Suprapubic skin (tissue), 4 donors: Measurements from ENCODE around the gene NFIA. TPM values are rescaled to one million over a fixed set of nuclear protein-coding genes. Genes with fewer than 3 reads are reported as not detected.

Source experiments
- DNase-seq, 2 donors: peaks; one replicate each; pipeline ENCODE4 v3.0.0-alpha.2; 2019; ENCODE audit warnings: low spot score in 2 of 2
- H3K27ac ChIP-seq: fragments of 200-600 bp; sonication (generic); one replicate; pipeline ENCODE4 v1.5.1; 2019
- H3K27me3 ChIP-seq: fragments of 200-600 bp; sonication (generic); one replicate; pipeline ENCODE4 v1.5.1; 2019
- H3K36me3 ChIP-seq: fragments of 200-600 bp; sonication (generic); one replicate; pipeline ENCODE4 v1.5.1; 2019
- H3K4me1 ChIP-seq: fragments of 200-600 bp; sonication (generic); one replicate; pipeline ENCODE4 v1.5.1; 2019
- H3K4me3 ChIP-seq: fragments of 200-600 bp; sonication (generic); one replicate; pipeline ENCODE4 v1.5.1; 2019; ENCODE audit warnings: mild to moderate bottlenecking
- H3K9me3 ChIP-seq: fragments of 200-600 bp; sonication (generic); one replicate; pipeline ENCODE4 v1.5.1; 2019
- CTCF ChIP-seq, 2 donors: fragments of 200-600 bp in 1 of 2; fragments of 450-650 bp in 1 of 2; sonication (generic) in 1 of 2; IDR thresholded peaks; one replicate each; pipeline ENCODE4 v1.5.1; 2016 to 2019; ENCODE audit warnings: antibody characterized with exemption in 2 of 2, mild to moderate bottlenecking in 1 of 2, moderate library complexity in 1 of 2
- EP300 ChIP-seq: sonication (generic); formaldehyde crosslinking; IDR thresholded peaks from one replicate; pipeline ENCODE4 v1.6.1; 2017; ENCODE audit warnings: antibody characterized with exemption
- POLR2A ChIP-seq, 2 donors: fragments of 450-650 bp; IDR thresholded peaks; one replicate each; pipeline ENCODE4 v1.6.1; 2017; ENCODE audit warnings: antibody characterized with exemption in 2 of 2, mild to moderate bottlenecking in 2 of 2, moderate library complexity in 2 of 2
- POLR2AphosphoS5 ChIP-seq, 3 donors: sonication (generic); formaldehyde crosslinking; IDR thresholded peaks; one replicate each; pipeline ENCODE4 v1.6.1; 2017; ENCODE audit warnings: antibody characterized with exemption in 3 of 3
- WGBS: methylation state at CpG from one replicate; pipeline ENCODE4 v1.1.5; 2018; 5-methylcytosine and 5-hydroxymethylcytosine counted together
- total RNA-seq, 4 donors: library from RNA; depleted of rRNA; stranded (reverse); fragments of >200 nt; gene quantifications; one replicate each; pipeline ENCODE4 v1.1.0, GENCODE V29; 2016

NFIA gene
- total RNA-seq, 4 donors from 2014 or later = 30.1 to 54.2 (median 48.2) TPM

- H3K36me3 ChIP-seq = peaks cover 8% of the 10 kb centered on the region
- no peak overlapping the region for H3K27ac ChIP-seq
These were observed 341.3 kb downstream of the NFIA start for GRCh38 chr1:61423643-61424042.

GRCh38 chr1:61424382-61424781, 342.0 kb downstream of the NFIA start:
- Histone ChIP-seq H3K4me1 (peaks cover 17% of the 10 kb centered on the region), H3K27ac (no peak overlapping the region), H3K36me3 (peaks cover 8% of the 10 kb centered on the region), H3K27me3 (no peaks in the 10 kb centered on the region), H3K4me3 (no peak overlapping the region), H3K9me3 (no peaks in the 10 kb centered on the region)
- TF ChIP-seq POLR2A (IDR thresholded peaks at IDR 0.05) = no peak
- TF ChIP-seq POLR2AphosphoS5 (IDR thresholded peaks at IDR 0.05) = no peak
- TF ChIP-seq CTCF (IDR thresholded peaks at IDR 0.05) = no peak
- no peak for TF ChIP-seq EP300
- WGBS = 74% methylated on average over 3 of the region's 3 CpGs
- no peak for DNase-seq

More at GRCh38 chr1:61423643-61424042, 341.3 kb downstream of the NFIA start:
- no peak overlapping the region for H3K4me3 ChIP-seq
- DNase-seq = no peak
- H3K9me3 ChIP-seq = no peaks in the 10 kb centered on the region
- peaks cover 17% of the 10 kb centered on the region for H3K4me1 ChIP-seq
- TF ChIP-seq CTCF (IDR thresholded peaks at IDR 0.05) (no peak), POLR2AphosphoS5 (IDR thresholded peaks at IDR 0.05) (no peak), EP300 (no peak), POLR2A (IDR thresholded peaks at IDR 0.05) (no peak)
- no peaks in the 10 kb centered on the region for H3K27me3 ChIP-seq

DNA sequence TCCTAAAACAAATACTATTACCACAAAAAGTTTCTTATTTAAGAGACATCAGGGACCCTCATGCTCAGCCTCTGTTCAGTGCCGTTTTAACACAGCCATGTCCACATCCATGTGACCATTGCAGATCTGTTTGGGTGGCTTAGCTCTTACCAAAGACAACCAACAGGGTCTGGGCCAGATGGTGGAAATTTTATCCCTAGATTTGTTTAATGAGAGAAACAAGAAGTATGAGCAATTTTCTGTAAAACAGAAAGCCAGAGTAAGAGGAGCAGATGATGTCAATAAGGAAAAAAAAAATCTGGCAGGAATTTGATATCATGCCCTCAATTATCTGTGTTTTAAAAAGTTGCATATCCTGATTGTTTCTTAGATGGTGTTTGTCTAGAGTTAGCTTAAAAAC, 342.7 kb downstream of the NFIA start:
- DNase-seq = no peak
- Histone ChIP-seq H3K9me3 (no peaks in the 10 kb centered on the region), H3K4me1 (peaks cover 17% of the 10 kb centered on the region), H3K4me3 (no peak overlapping the region), H3K27ac (no peak overlapping the region), H3K36me3 (peaks cover 8% of the 10 kb centered on the region), H3K27me3 (no peaks in the 10 kb centered on the region)
- 76% methylated on average over 1 of the region's 1 CpG for WGBS
- TF ChIP-seq POLR2AphosphoS5 (IDR thresholded peaks at IDR 0.05) (no peak), CTCF (IDR thresholded peaks at IDR 0.05) (no peak), POLR2A (IDR thresholded peaks at IDR 0.05) (no peak)

DNA sequence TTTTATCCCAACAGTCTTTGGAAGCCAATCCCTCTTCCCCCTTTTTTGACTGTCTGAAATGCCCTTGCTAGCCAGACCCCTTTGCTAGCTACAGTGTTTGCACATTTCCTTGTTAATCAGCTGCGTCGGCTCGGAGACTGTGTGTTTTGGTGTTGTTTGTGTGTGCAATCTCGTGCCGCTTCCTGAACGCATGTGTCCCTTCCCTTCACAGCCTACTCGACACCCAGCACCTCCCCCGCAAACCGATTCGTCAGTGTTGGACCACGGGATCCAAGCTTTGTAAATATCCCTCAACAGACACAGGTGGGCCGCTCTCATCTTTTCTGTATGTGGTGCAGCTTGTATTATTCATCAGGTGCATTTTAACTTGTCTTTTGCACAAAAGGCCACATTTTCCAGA, 343.9 kb downstream of the NFIA start:
- H3K27ac ChIP-seq = no peak overlapping the region
- WGBS = 93% methylated on average over 12 of the region's 12 CpGs
- TF ChIP-seq EP300 (no peak), POLR2A (IDR thresholded peaks at IDR 0.05) (no peak), CTCF (IDR thresholded peaks at IDR 0.05) (no peak), POLR2AphosphoS5 (IDR thresholded peaks at IDR 0.05) (no peak)

DNA sequence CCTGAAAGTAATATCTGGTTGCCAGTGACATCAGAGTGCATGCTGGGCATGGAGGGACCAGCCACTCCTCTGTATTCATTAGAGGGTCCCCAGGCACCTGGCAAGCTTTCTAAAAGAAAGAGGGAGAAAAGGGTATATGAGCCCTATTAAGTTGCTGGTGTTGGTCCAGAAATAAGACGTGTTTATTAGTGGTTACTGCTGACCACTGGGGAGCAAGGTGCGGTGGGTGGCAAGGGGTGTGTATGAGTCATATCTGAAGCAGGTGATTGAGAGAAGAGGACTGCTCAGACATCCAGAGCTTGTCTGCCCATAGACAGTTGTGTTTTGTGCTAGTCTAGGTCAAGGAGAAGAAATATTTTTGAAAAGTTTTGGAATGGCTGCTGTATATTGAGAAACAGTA, 344.5 kb downstream of the NFIA start:
- whole genome bisulfite sequencing = 75% methylated on average over 2 of the region's 2 CpGs
- H3K9me3 ChIP-seq = no peaks in the 10 kb centered on the region
- no peak for TF ChIP-seq POLR2A (IDR thresholded peaks at IDR 0.05)
- no peak for TF ChIP-seq EP300
- DNase-seq = no peak
- no peak overlapping the region for H3K27ac ChIP-seq
- H3K27me3 ChIP-seq = no peaks in the 10 kb centered on the region
- H3K36me3 ChIP-seq = peaks cover 8% of the 10 kb centered on the region
- H3K4me1 ChIP-seq = peaks cover 17% of the 10 kb centered on the region
- H3K4me3 ChIP-seq = no peak overlapping the region

More for the DNA sequence above, 343.9 kb downstream of the NFIA start:
- Histone ChIP-seq H3K27me3 (no peaks in the 10 kb centered on the region), H3K9me3 (no peaks in the 10 kb centered on the region), H3K4me1 (peaks cover 17% of the 10 kb centered on the region), H3K36me3 (peaks cover 8% of the 10 kb centered on the region), H3K4me3 (no peak overlapping the region)
- no peak for DNase-seq

DNA sequence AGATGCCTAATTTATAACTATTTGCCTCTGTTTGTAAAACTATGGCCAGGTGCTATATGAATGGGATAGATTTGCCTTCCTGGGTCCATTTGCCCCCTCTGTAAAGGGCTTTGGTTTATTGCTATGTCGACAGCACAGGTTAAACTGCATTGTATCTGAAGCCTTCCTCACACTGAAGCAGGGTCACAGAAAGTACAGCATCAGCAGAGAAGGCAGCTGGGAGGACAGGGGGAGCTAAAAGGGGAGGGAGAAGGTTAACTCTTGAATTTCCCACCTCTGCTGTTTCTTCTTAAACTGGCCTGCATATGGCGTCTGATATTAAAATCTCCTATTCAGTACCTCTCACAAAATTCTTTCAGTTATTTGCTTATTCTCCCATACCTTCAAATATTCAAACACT, 345.1 kb downstream of the NFIA start:
- 80% methylated on average over 2 of the region's 2 CpGs for WGBS
- TF ChIP-seq POLR2A (IDR thresholded peaks at IDR 0.05) = no peak
- no peak for TF ChIP-seq POLR2AphosphoS5 (IDR thresholded peaks at IDR 0.05)
- TF ChIP-seq CTCF (IDR thresholded peaks at IDR 0.05) = no peak
- TF ChIP-seq EP300 = no peak
- no peaks in the 10 kb centered on the region for H3K27me3 ChIP-seq
- H3K4me3 ChIP-seq = no peak overlapping the region
- peaks cover 8% of the 10 kb centered on the region for H3K36me3 ChIP-seq
- no peak for DNase-seq
- no peak overlapping the region for H3K27ac ChIP-seq
- H3K4me1 ChIP-seq = peaks cover 17% of the 10 kb centered on the region
- H3K9me3 ChIP-seq = no peaks in the 10 kb centered on the region
